Smooth muscle cell (in vitro differentiated cells): ENCODE data around the gene SYTL5. TPM values are rescaled to one million over a fixed set of nuclear protein-coding genes. Genes with fewer than 3 reads are reported as not detected.

Experiments used
- DNase-seq: peaks from one replicate; lab custom pipeline; 2025; ENCODE audit not compliant: unreplicated experiment; lab: John Stamatoyannopoulos, UW
- H2AFZ ChIP-seq: fragments of 200-600 bp; sonication (generic); 2 replicates; pipeline ENCODE4 v1.6.0; 2016; ENCODE audit warnings: antibody characterized with exemption, low read depth, mild to moderate bottlenecking
- H3F3A ChIP-seq: fragments of 200-600 bp; sonication (generic); 2 replicates; pipeline ENCODE4 v1.6.0; 2017; ENCODE audit warnings: antibody characterized with exemption, low read depth
- H3K27ac ChIP-seq: fragments of 200-600 bp; sonication (generic); 2 replicates; pipeline ENCODE4 v1.5.1; 2016; ENCODE audit warnings: low read depth, mild to moderate bottlenecking
- H3K27me3 ChIP-seq: fragments of 200-600 bp; sonication (generic); 2 replicates; pipeline ENCODE4 v1.6.1; 2016; ENCODE audit warnings: low read depth, mild to moderate bottlenecking
- H3K36me3 ChIP-seq: fragments of 200-600 bp; sonication (generic); 2 replicates; pipeline ENCODE4 v1.5.1; 2016; ENCODE audit warnings: low read depth
- H3K4me1 ChIP-seq: fragments of 200-600 bp; sonication (generic); 2 replicates; pipeline ENCODE4 v1.5.1; 2016; ENCODE audit warnings: low read depth
- H3K4me2 ChIP-seq: fragments of 200-600 bp; sonication (generic); 2 replicates; pipeline ENCODE4 v1.6.0; 2016; ENCODE audit warnings: mild to moderate bottlenecking
- H3K4me3 ChIP-seq: fragments of 200-600 bp; sonication (generic); 2 replicates; pipeline ENCODE4 v1.5.1; 2016; ENCODE audit warnings: mild to moderate bottlenecking
- H3K79me2 ChIP-seq: fragments of 200-600 bp; sonication (generic); 2 replicates; pipeline ENCODE4 v1.6.0; 2016; ENCODE audit warnings: low read depth, mild to moderate bottlenecking
- H3K9ac ChIP-seq: fragments of 200-600 bp; sonication (generic); 2 replicates; pipeline ENCODE4 v1.6.0; 2016; ENCODE audit warnings: low read depth
- H3K9me3 ChIP-seq: fragments of 200-600 bp; sonication (generic); replicated peaks from 2 replicates; pipeline ENCODE4 v1.5.1; 2016; ENCODE audit warnings: low read depth
- H4K20me1 ChIP-seq: fragments of 200-600 bp; sonication (generic); 2 replicates; pipeline ENCODE4 v1.6.0; 2016; ENCODE audit warnings: low read depth
- CTCF ChIP-seq: fragments of 200-600 bp; sonication (generic); IDR thresholded peaks from 2 replicates; pipeline ENCODE4 v1.5.1; 2017; ENCODE audit warnings: borderline replicate concordance, mild to moderate bottlenecking, antibody characterized with exemption; ENCODE audit not compliant: insufficient read depth, poor library complexity, severe bottlenecking
- WGBS: methylation state at CpG from one replicate; pipeline ENCODE4 v1.1.7; 2016; ENCODE audit warnings: low lambda C conversion rate; 5-methylcytosine and 5-hydroxymethylcytosine counted together
- polyA plus RNA-seq: library from polyadenylated mRNA; unstranded; fragments of >200 nt; fragmentation: Nextera tagmentation; extraction: Ambion mirVana; gene quantifications from 2 replicates; pipeline ENCODE4 v1.2.1, GENCODE V29; 2016
- total RNA-seq: library from RNA; depleted of rRNA; stranded (reverse); fragments of >200 nt; gene quantifications from 2 replicates; pipeline ENCODE4 v1.2.3, GENCODE V29; 2014

The SYTL5 gene
- total and polyA plus RNA-seq, 2 experiments from 2014 or later: 0.27 to 2.3 TPM

- Histone ChIP-seq H3K27me3 (no peaks in the 10 kb centered on the region), H3K4me3 (no peak overlapping the region), H3K9ac (no peak overlapping the region), H3K4me1 (no peaks in the 10 kb centered on the region), H2AFZ (peak overlapping the region; percentile 4), H4K20me1 (no peaks in the 10 kb centered on the region), H3F3A (no peaks in the 10 kb centered on the region), H3K9me3 (no peaks in the 10 kb centered on the region), H3K27ac (no peak overlapping the region), H3K36me3 (no peaks in the 10 kb centered on the region), H3K4me2 (no peak overlapping the region), H3K79me2 (no peaks in the 10 kb centered on the region)
- no peak for DNase-seq
- WGBS: 78% methylated on average over 4 of the region's 4 CpGs
- TF ChIP-seq CTCF: no peak
Observed at GRCh38 chrX:38055170-38055847, 49.0 kb downstream of the SYTL5 start.

- Histone ChIP-seq H3K79me2 (no peaks in the 10 kb centered on the region), H3K4me3 (no peak overlapping the region), H3F3A (no peaks in the 10 kb centered on the region), H3K9me3 (no peaks in the 10 kb centered on the region), H3K27ac (peak overlapping the region; percentile 10), H3K36me3 (no peaks in the 10 kb centered on the region), H3K4me2 (no peak overlapping the region), H3K4me1 (no peaks in the 10 kb centered on the region), H2AFZ (no peak overlapping the region), H3K27me3 (no peaks in the 10 kb centered on the region), H4K20me1 (no peaks in the 10 kb centered on the region), H3K9ac (no peak overlapping the region)
- WGBS: 53% methylated on average over 2 of the region's 2 CpGs
- DNase-seq: no peak
- no peak for TF ChIP-seq CTCF
Observed at GRCh38 chrX:38060331-38060878, 54.1 kb downstream of the SYTL5 start.

- Histone ChIP-seq H3K36me3 (no peaks in the 10 kb centered on the region), H3K4me3 (no peak overlapping the region), H3K79me2 (no peaks in the 10 kb centered on the region), H2AFZ (no peak overlapping the region), H3K9me3 (no peaks in the 10 kb centered on the region), H3K27ac (peak overlapping the region; percentile 47), H3K27me3 (no peaks in the 10 kb centered on the region), H3K4me1 (no peaks in the 10 kb centered on the region), H3K4me2 (no peak overlapping the region), H4K20me1 (no peaks in the 10 kb centered on the region), H3F3A (no peaks in the 10 kb centered on the region), H3K9ac (no peak overlapping the region)
- WGBS: 21% methylated on average over 2 of the region's 2 CpGs
- no peak for DNase-seq
- no peak for TF ChIP-seq CTCF
Observed at GRCh38 chrX:38061335-38061734, 55.0 kb downstream of the SYTL5 start.

GRCh38 chrX:38066934-38067333, 60.6 kb downstream of the SYTL5 start:
- H3K9me3 ChIP-seq: no peaks in the 10 kb centered on the region
- no peaks in the 10 kb centered on the region for H3K4me1 ChIP-seq
- H3K27me3 ChIP-seq: no peaks in the 10 kb centered on the region
- H3K4me2 ChIP-seq: no peak overlapping the region
- H3K4me3 ChIP-seq: no peak overlapping the region
- WGBS: 65% methylated on average over 2 of the region's 2 CpGs
- no peaks in the 10 kb centered on the region for H3K79me2 ChIP-seq
- DNase-seq: no peak
- no peaks in the 10 kb centered on the region for H3F3A ChIP-seq
- H3K36me3 ChIP-seq: no peaks in the 10 kb centered on the region
- H3K27ac ChIP-seq: no peak overlapping the region
- H4K20me1 ChIP-seq: no peaks in the 10 kb centered on the region
- no peak overlapping the region for H3K9ac ChIP-seq
- no peak for TF ChIP-seq CTCF
- no peak overlapping the region for H2AFZ ChIP-seq
